Cardiac fibroblast (primary cell): Measurements from ENCODE around the gene TFEB.

Source experiments
- DNase-seq, 2 donors: peaks; one replicate each; pipeline versions ENCODE4 v3.0.0 to v3.0.0-alpha.2; 2010; ENCODE audit warnings: low read depth in 2 of 2
- H3K4me3 ChIP-seq, 2 donors: replicated peaks in 1 of 2; 1 replicate in 1 of 2; 2 replicates in 1 of 2; pipeline ENCODE4 v1.5.1; 2011; ENCODE audit warnings: low read depth in 2 of 2, low read length in 2 of 2, mild to moderate bottlenecking in 2 of 2, moderate library complexity in 1 of 2
- CTCF ChIP-seq: IDR thresholded peaks from one replicate; pipeline ENCODE4 v1.5.1; 2011; ENCODE audit warnings: low read depth, mild to moderate bottlenecking, low read length, inconsistent platforms

Gene TFEB

GRCh38 chr6:41689171-41690008, 46.0 kb downstream of the TFEB start:
- no peak for TF ChIP-seq CTCF
- DNase-seq: peak; percentile 33 to 52
- H3K4me3 ChIP-seq: no peak overlapping the region

- no peak overlapping the region for H3K4me3 ChIP-seq
- DNase-seq: no peak
- TF ChIP-seq CTCF: no peak
Observed at GRCh38 chr6:41688256-41688965, 47.0 kb downstream of the TFEB start.

- no peak for DNase-seq
- H3K4me3 ChIP-seq: no peak overlapping the region
Observed at GRCh38 chr6:41687501-41688175, 47.8 kb downstream of the TFEB start.

DNA sequence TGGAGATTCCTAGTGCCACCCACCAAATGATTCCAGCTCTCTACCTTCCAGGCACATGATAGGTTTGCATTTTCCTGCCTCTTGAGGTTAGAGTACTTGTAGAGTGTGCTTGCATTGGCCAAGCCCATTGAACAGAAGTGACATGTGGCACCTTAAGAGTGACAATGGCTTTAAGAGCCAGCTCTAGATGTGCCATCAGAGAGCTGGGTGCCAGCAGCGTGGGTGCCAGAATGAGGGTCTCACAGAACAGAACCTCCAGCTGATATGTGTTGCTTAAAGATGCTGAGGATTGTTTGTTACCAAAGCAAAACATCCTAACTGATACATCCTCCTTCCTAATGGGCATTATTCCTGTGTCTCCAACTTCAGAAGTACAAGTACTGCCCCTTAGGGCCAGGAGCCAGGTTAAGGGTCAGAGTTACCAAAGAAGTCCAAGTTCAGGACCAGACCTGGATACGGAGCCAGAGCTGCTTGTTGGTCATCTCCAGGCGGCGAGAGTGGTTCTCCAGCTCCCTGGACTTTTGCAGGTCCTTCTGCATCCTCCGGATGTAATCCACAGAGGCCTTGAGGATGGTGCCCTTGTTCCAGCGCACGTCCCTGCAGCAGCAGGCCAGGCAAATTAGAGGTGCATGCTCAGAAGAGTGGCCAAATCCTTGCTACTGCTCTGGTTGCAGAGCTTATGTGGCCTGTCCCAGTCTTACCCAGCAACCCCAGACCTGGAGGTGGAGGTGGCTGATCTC, 49.6 kb downstream of the TFEB start:
- DNase-seq: no peak
- no peak overlapping the region for H3K4me3 ChIP-seq
- TF ChIP-seq CTCF: no peak

More at GRCh38 chr6:41687501-41688175, 47.8 kb downstream of the TFEB start:
- TF ChIP-seq CTCF: no peak

- no peak for DNase-seq
- TF ChIP-seq CTCF: no peak
- H3K4me3 ChIP-seq: no peak overlapping the region
Observed at GRCh38 chr6:41684311-41685180, 50.9 kb downstream of the TFEB start.
